CD4-positive, alpha-beta T cell (primary cell): ENCODE measurements around the gene MVD. TPM values are rescaled to one million over a fixed set of nuclear protein-coding genes. Genes with fewer than 3 reads are reported as not detected.

Experiments used
- ATAC-seq: fragments of 200-7000 bp; cut with Tn5 transposase; one replicate; pipeline ENCODE4 v1.10.0; 2022; ENCODE audit warnings: mild to moderate bottlenecking; ENCODE audit not compliant: poor library complexity
- CTCF ChIA-PET: fragments of 350-600 bp; sonication (Branson Sonifier 250); formaldehyde crosslinking; loops from one replicate; lab custom pipeline; 2021; ENCODE audit warnings: antibody characterized with exemption, inconsistent platforms; lab: Charles Lee
- POLR2A ChIA-PET: fragments of 350-600 bp; sonication (Branson Sonifier 250); formaldehyde crosslinking; loops from one replicate; lab custom pipeline; 2021; ENCODE audit warnings: antibody characterized with exemption, inconsistent platforms; lab: Charles Lee
- DNase-seq, 14 experiments: peaks; one replicate each; pipeline ENCODE4 v3.0.0-alpha.2; 2013 to 2020; ENCODE audit warnings: mixed read lengths in 2 of 14
- H3K27ac ChIP-seq, 2 donors: one replicate each; pipeline versions ENCODE4 v1.5.1 to v1.7.0; 2013; ENCODE audit warnings: low read length in 2 of 2, low read depth in 1 of 2, mild to moderate bottlenecking in 1 of 2
- H3K27me3 ChIP-seq, 2 experiments: 1 replicate in 1 of 2; 2 replicates in 1 of 2; pipeline versions ENCODE4 v1.6.1 to v1.7.0; 2013; ENCODE audit warnings: low read length in 2 of 2, control low read depth in 1 of 2, mild to moderate bottlenecking in 1 of 2, moderate library complexity in 1 of 2; ENCODE audit not compliant: insufficient read depth in 2 of 2, control insufficient read depth in 1 of 2
- H3K36me3 ChIP-seq: one replicate; pipeline ENCODE4 v1.6.1; 2013; ENCODE audit warnings: low read length, control low read depth; ENCODE audit not compliant: insufficient read depth
- H3K4me1 ChIP-seq: one replicate; pipeline ENCODE4 v1.6.1; 2013; ENCODE audit warnings: low read length, control low read depth; ENCODE audit not compliant: insufficient read depth
- H3K4me3 ChIP-seq: one replicate; pipeline ENCODE4 v1.5.1; 2013; ENCODE audit warnings: mild to moderate bottlenecking, low read length, moderate library complexity
- H3K9me3 ChIP-seq, 2 experiments: 1 replicate in 1 of 2; 2 replicates in 1 of 2; pipeline versions ENCODE4 v1.6.1 to v1.7.0; 2013; ENCODE audit warnings: low read length in 2 of 2, mild to moderate bottlenecking in 2 of 2, control low read depth in 1 of 2, moderate library complexity in 1 of 2; ENCODE audit not compliant: control insufficient read depth in 1 of 2, insufficient read depth in 1 of 2
- H3K27ac Mint-ChIP-seq: one replicate; pipeline ENCODE4 v1.8.0; 2020; ENCODE audit warnings: mixed read lengths
- H3K27me3 Mint-ChIP-seq: one replicate; pipeline ENCODE4 v1.8.0; 2021; ENCODE audit warnings: mixed read lengths
- H3K36me3 Mint-ChIP-seq: one replicate; pipeline ENCODE4 v1.8.0; 2021; ENCODE audit warnings: low read depth, mixed read lengths
- H3K4me1 Mint-ChIP-seq: one replicate; pipeline ENCODE4 v1.8.0; 2021; ENCODE audit warnings: low read depth, mixed read lengths
- H3K4me3 Mint-ChIP-seq: one replicate; pipeline ENCODE4 v1.8.0; 2020; ENCODE audit warnings: mild to moderate bottlenecking, mixed read lengths
- H3K9me3 Mint-ChIP-seq: one replicate; pipeline ENCODE4 v1.8.0; 2020; ENCODE audit warnings: mixed read lengths
- intact Hi-C, 2 experiments: fragments of 100-400 bp; cut with DNase I in 1 of 2; cut with micrococcal nuclease in 1 of 2; formaldehyde crosslinking; loops; one replicate each; pipeline versions ENCODE4 v1.15.1 to v1.9.0; 2023 to 2025; cut with DNase I, micrococcal nuclease
- total RNA-seq, 174 experiments: library from RNA in 2 of 174; stranded (reverse) in 2 of 174; gene quantifications; one replicate each; pipeline ENCODE4 v1.2.3 and lab custom pipeline; 2021 to 2026
- TF ChIP-seq, protein P1 (sequence below): fragments of 200-600 bp; IDR thresholded peaks from one replicate; pipeline ENCODE4 v1.8.0; 2022; ENCODE audit warnings: antibody characterized with exemption, mild to moderate bottlenecking

MVD gene
- total RNA-seq, 2 experiments from 2014 or later = 74.2 to 76.9 TPM

DNA sequence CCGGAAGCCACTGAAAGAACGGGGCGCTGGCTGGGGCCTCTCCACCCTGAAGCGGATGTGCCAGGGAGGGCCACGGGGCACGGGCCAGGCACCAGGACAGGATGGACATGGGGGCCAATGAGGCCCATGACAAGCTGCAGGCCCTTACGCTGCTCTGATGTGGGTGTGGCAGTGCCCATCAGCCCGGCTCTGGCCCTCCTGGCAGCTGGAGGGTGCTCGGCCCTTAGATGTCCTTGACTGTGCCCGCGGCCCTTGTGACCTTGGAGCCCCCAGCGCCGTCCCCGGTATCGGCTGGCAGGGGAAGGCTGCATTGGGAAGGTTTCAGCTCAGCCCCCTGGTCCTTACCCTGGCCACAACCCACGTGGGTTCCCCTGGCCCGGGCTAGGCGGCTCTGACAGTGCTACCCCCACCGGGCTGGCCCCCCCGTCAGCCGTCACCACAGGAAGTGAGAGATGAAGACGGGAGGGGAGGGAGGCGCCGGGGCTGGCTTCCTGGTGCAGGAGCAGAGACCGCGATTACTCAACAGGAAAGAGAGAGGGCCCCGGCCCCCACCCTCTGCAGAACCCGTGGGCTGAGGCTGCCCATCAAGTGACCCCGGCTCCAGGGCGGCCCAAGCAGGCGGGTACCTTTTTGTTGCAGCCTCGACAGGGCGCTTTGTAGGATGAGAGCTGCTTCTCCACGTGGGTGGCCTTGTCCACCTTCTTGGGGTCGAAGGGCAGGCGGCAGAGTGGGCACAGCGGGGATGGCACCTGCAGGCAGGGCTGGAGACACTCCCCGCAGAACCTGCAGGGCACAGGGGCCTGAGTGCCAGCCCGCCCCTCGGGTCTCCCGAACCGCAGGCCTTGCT lies 38.0 kb upstream of the MVD start:
- TF ChIP-seq, protein P1, sequence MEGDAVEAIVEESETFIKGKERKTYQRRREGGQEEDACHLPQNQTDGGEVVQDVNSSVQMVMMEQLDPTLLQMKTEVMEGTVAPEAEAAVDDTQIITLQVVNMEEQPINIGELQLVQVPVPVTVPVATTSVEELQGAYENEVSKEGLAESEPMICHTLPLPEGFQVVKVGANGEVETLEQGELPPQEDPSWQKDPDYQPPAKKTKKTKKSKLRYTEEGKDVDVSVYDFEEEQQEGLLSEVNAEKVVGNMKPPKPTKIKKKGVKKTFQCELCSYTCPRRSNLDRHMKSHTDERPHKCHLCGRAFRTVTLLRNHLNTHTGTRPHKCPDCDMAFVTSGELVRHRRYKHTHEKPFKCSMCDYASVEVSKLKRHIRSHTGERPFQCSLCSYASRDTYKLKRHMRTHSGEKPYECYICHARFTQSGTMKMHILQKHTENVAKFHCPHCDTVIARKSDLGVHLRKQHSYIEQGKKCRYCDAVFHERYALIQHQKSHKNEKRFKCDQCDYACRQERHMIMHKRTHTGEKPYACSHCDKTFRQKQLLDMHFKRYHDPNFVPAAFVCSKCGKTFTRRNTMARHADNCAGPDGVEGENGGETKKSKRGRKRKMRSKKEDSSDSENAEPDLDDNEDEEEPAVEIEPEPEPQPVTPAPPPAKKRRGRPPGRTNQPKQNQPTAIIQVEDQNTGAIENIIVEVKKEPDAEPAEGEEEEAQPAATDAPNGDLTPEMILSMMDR = no peak
- intact Hi-C loops = loop anchor here (1.0 to 10.0 kb wide), 7 partner anchors 15 to 1274 kb away; partner anchors contain the start of genes SNAI3 (in 2 of the 2), CYBA (in 1 of the 2), MVD (in 1 of the 2) and ZC3H18 (in 1 of the 2)
- Mint-ChIP-seq H3K4me1 (peaks cover 70% of the 10 kb centered on the region), H3K4me3 (peak overlapping the region; percentile 99), H3K36me3 (peaks cover 61% of the 10 kb centered on the region), H3K9me3 (no peaks in the 10 kb centered on the region), H3K27me3 (no peaks in the 10 kb centered on the region), H3K27ac (peak overlapping the region; percentile 100)
- Histone ChIP-seq H3K36me3 (peaks cover 55% of the 10 kb centered on the region), H3K27ac (peak overlapping the region; percentile 93 to 96), H3K4me1 (peaks cover 94% of the 10 kb centered on the region), H3K4me3 (peak overlapping the region; percentile 82), H3K27me3 (no peaks in the 10 kb centered on the region), H3K9me3 (no peaks in the 10 kb centered on the region)
- ATAC-seq (peak; percentile 73), DNase-seq (peak; percentile 89 to 98 (median 96))
- ChIA-PET CTCF (interaction anchor here (0.8 to 2.6 kb wide), 2 partner anchors 16 to 37 kb away, joined by 4 to 14 read pairs; no protein-coding TSS in a partner anchor), POLR2A (interaction anchor here (0.7 to 8.2 kb wide), 19 partner anchors 8 to 517 kb away, joined by 3 to 71 read pairs (median 6); partner anchors contain the start of genes APRT, IL17C, MVD and SNAI3)

DNA sequence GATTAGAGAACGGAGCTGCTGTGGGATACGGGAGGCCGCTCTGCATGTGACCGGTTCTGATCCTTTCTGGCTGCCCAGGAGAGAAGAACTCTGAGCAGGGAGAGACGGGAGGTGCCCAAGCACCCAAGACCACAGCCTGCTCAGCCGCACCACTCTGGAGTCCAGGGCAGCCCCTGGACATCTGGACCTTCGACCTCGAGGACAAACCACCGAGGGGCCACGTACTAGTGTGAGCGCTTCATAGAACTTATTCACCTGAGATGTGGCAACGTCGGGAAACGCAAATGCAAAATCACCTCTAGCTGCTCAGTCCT lies 37.4 kb upstream of the MVD start:
- Mint-ChIP-seq H3K9me3 (no peaks in the 10 kb centered on the region), H3K27me3 (no peaks in the 10 kb centered on the region), H3K36me3 (peaks cover 57% of the 10 kb centered on the region), H3K27ac (peak overlapping the region; percentile 100), H3K4me3 (peak overlapping the region; percentile 99), H3K4me1 (peaks cover 67% of the 10 kb centered on the region)
- H3K36me3 ChIP-seq = peaks cover 61% of the 10 kb centered on the region
- ChIA-PET CTCF (interaction anchor here (0.8 to 2.6 kb wide), 2 partner anchors 15 to 37 kb away, joined by 4 to 14 read pairs; no protein-coding TSS in a partner anchor), POLR2A (interaction anchor here (0.8 to 8.2 kb wide), 17 partner anchors 8 to 517 kb away, joined by 3 to 71 read pairs (median 7); partner anchors contain the start of genes APRT, IL17C, MVD and SNAI3)
- peaks cover 98% of the 10 kb centered on the region for H3K4me1 ChIP-seq
- intact Hi-C loops = loop anchor here (1.0 to 10.0 kb wide), 6 partner anchors 14 to 1275 kb away; partner anchors contain the start of genes CYBA (in 1 of the 2), SNAI3 (in 1 of the 2), ZC3H18 (in 1 of the 2) and ZFPM1 (in 1 of the 2)
- peak overlapping the region; percentile 93 to 96 for H3K27ac ChIP-seq
- DNase-seq = no peak
- H3K4me3 ChIP-seq = peak overlapping the region; percentile 82
- ATAC-seq = no peak
- H3K9me3 ChIP-seq = no peaks in the 10 kb centered on the region
- no peaks in the 10 kb centered on the region for H3K27me3 ChIP-seq
- TF ChIP-seq, protein P1 = no peak

DNA sequence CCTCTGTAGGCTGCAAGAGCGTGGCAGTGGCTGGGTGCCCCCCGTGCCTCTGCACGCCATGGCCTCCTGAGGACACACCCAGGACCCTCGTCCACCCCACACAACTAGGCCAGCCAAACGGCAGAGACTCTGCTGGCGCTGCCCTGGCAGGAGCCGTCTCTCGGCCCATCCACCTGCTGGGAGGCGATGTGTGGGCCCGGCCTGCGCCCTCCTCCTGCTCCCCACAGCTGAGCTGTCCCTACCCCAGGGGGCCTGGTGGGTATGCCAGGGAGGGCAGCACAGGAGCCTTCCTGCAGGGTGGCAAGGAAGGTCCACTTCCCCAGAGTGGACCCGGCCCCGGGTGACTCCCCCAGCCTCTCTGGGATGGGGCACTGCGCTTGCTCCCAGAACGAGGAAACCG lies 36.3 kb upstream of the MVD start:
- ChIA-PET POLR2A (interaction anchor here (8.2 kb wide), 1 partner anchor 13 kb away, joined by 71 read pairs; the partner anchor contains the start of gene SNAI3), CTCF (no interaction called here)
- peaks cover 66% of the 10 kb centered on the region for H3K36me3 ChIP-seq
- peak overlapping the region; percentile 100 for H3K27ac Mint-ChIP-seq
- TF ChIP-seq, protein P1 = no peak
- no peak overlapping the region for H3K4me3 ChIP-seq
- peaks cover 52% of the 10 kb centered on the region for H3K36me3 Mint-ChIP-seq
- no peak overlapping the region for H3K4me3 Mint-ChIP-seq
- peaks cover 98% of the 10 kb centered on the region for H3K4me1 ChIP-seq
- H3K27me3 ChIP-seq = no peaks in the 10 kb centered on the region
- H3K27ac ChIP-seq = peak overlapping the region; percentile 93 to 96
- intact Hi-C loops = no loop called here
- no peaks in the 10 kb centered on the region for H3K9me3 ChIP-seq
- DNase-seq = no peak
- no peaks in the 10 kb centered on the region for H3K9me3 Mint-ChIP-seq
- no peak for ATAC-seq
- peaks cover 62% of the 10 kb centered on the region for H3K4me1 Mint-ChIP-seq
- no peaks in the 10 kb centered on the region for H3K27me3 Mint-ChIP-seq
